ENCODE measurements around the gene ROR1.

The ROR1 gene

GRCh38 chr1:64212031-64212430 lies 438.2 kb downstream of the ROR1 start (continued):
- TF ChIP-seq TSHZ2 (CRISPR knock-in tag; IDR thresholded peaks at IDR 0.05) (no peak), ZNF70 (CRISPR knock-in tag; IDR thresholded peaks at IDR 0.05) (no peak), ARNTL (CRISPR knock-in tag; IDR thresholded peaks at IDR 0.05; ENCODE audit: borderline replicate concordance, low read depth) (no peak), GLIS3 (CRISPR knock-in tag; IDR thresholded peaks at IDR 0.05) (no peak), ISL1 (CRISPR knock-in tag; IDR thresholded peaks at IDR 0.05) (no peak)

- no peak for ATAC-seq
- TF ChIP-seq SNAI2 (CRISPR knock-in tag; IDR thresholded peaks at IDR 0.05) (no peak), CSRNP3 (CRISPR knock-in tag; IDR thresholded peaks at IDR 0.05) (no peak), CREB5 (CRISPR knock-in tag; IDR thresholded peaks at IDR 0.05; ENCODE audit: low read depth) (no peak), CSDC2 (CRISPR knock-in tag; IDR thresholded peaks at IDR 0.05) (no peak), POU6F1 (CRISPR knock-in tag; IDR thresholded peaks at IDR 0.05; ENCODE audit: borderline replicate concordance, low read depth) (no peak), PATZ1 (CRISPR knock-in tag; IDR thresholded peaks at IDR 0.05; ENCODE audit: borderline replicate concordance) (no peak), TCF4 (CRISPR knock-in tag; IDR thresholded peaks at IDR 0.05; ENCODE audit: borderline replicate concordance) (no peak), ZC3H10 (CRISPR knock-in tag; IDR thresholded peaks at IDR 0.05) (no peak), ARNTL (CRISPR knock-in tag; IDR thresholded peaks at IDR 0.05; ENCODE audit: borderline replicate concordance, low read depth) (no peak)
These were observed 441.8 kb downstream of the ROR1 start for GRCh38 chr1:64215576-64215975.

GRCh38 chr1:64220241-64220640 lies 446.4 kb downstream of the ROR1 start:
- no peak for ATAC-seq
- TF ChIP-seq TOX (CRISPR knock-in tag; IDR thresholded peaks at IDR 0.05; ENCODE audit: borderline replicate concordance) (no peak), ISL1 (CRISPR knock-in tag; IDR thresholded peaks at IDR 0.05) (no peak), POU6F1 (CRISPR knock-in tag; IDR thresholded peaks at IDR 0.05; ENCODE audit: borderline replicate concordance, low read depth) (no peak), TSHZ2 (CRISPR knock-in tag; IDR thresholded peaks at IDR 0.05) (no peak), ZNF70 (CRISPR knock-in tag; IDR thresholded peaks at IDR 0.05) (no peak), RARB (CRISPR knock-in tag; IDR thresholded peaks at IDR 0.05) (no peak), PATZ1 (CRISPR knock-in tag; IDR thresholded peaks at IDR 0.05; ENCODE audit: borderline replicate concordance) (no peak), CREB5 (CRISPR knock-in tag; IDR thresholded peaks at IDR 0.05; ENCODE audit: low read depth) (no peak), ARNTL (CRISPR knock-in tag; IDR thresholded peaks at IDR 0.05; ENCODE audit: borderline replicate concordance, low read depth) (no peak), TCF4 (CRISPR knock-in tag; IDR thresholded peaks at IDR 0.05; ENCODE audit: borderline replicate concordance) (no peak), GLIS3 (CRISPR knock-in tag; IDR thresholded peaks at IDR 0.05) (no peak), ZC3H10 (CRISPR knock-in tag; IDR thresholded peaks at IDR 0.05) (no peak), ZNF565 (CRISPR knock-in tag; conservative IDR thresholded peaks at IDR 0.05; ENCODE audit: low read depth) (no peak), SNAI2 (CRISPR knock-in tag; IDR thresholded peaks at IDR 0.05) (no peak), BACH2 (CRISPR knock-in tag; IDR thresholded peaks at IDR 0.05; ENCODE audit: borderline replicate concordance) (no peak), ZNF8 (CRISPR knock-in tag; IDR thresholded peaks at IDR 0.05) (no peak)

Data from SK-N-SH treated with all-trans-retinoic acid at 6 μM for 48 hours (cell line).